Measurements from ENCODE around the gene PRKN. TPM values are rescaled to one million over a fixed set of nuclear protein-coding genes. Genes with fewer than 3 reads are reported as not detected.

Gene PRKN
- total RNA-seq, 1 donor from 2014 or later: 2.6 TPM

GRCh38 chr6:161750686-161751085, 976.9 kb downstream of the PRKN start:
- H3K36me3 ChIP-seq: no peaks in the 10 kb centered on the region
- no peak for DNase-seq (ENCODE audit: low spot score in 2 of 2)
- intact Hi-C loops (cut with DNase I): no loop called here
- no peak for TF ChIP-seq CTCF (IDR thresholded peaks at IDR 0.05)
- no peaks in the 10 kb centered on the region for H3K4me1 ChIP-seq
- H3K27ac ChIP-seq: no peak overlapping the region
- no peak overlapping the region for H3K4me3 ChIP-seq
- H3K27me3 ChIP-seq: no peaks in the 10 kb centered on the region
- no peaks in the 10 kb centered on the region for H3K9me3 ChIP-seq

DNA sequence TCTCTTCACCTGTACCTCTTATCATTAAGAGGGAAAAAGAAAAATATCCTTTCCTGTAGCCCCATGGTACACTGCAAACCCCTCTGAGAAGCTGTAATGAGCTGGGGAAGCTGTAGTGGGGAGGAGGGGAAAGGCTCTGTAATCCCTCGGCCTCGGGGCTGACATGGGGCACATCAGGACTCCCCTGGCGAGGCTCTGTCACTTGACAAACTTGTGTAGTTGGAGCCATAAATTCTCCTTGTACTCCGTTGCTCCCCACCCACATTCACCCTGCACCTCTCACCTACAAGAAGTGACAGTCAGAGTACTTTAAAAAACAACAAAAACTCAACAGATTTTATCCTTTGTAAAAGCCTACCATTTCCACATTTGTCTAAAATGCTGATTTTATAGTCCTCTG, 978.0 kb downstream of the PRKN start:
- H3K9me3 ChIP-seq: no peaks in the 10 kb centered on the region
- no peak for TF ChIP-seq CTCF (IDR thresholded peaks at IDR 0.05)
- DNase-seq (ENCODE audit: low spot score in 2 of 2): no peak
- H3K4me3 ChIP-seq: no peak overlapping the region
- no peaks in the 10 kb centered on the region for H3K27me3 ChIP-seq
- intact Hi-C loops (cut with DNase I): no loop called here
- no peak overlapping the region for H3K27ac ChIP-seq
- H3K4me1 ChIP-seq: no peaks in the 10 kb centered on the region
- H3K36me3 ChIP-seq: no peaks in the 10 kb centered on the region

- H3K27ac ChIP-seq: no peak overlapping the region
- peak in 1 of 3 experiments; percentile 16 for TF ChIP-seq CTCF (IDR thresholded peaks at IDR 0.05)
- no peaks in the 10 kb centered on the region for H3K36me3 ChIP-seq
- no peaks in the 10 kb centered on the region for H3K4me1 ChIP-seq
- no peaks in the 10 kb centered on the region for H3K27me3 ChIP-seq
- intact Hi-C loops (cut with DNase I): no loop called here
- no peak for DNase-seq (ENCODE audit: low spot score in 2 of 2)
- no peak overlapping the region for H3K4me3 ChIP-seq
- H3K9me3 ChIP-seq: no peaks in the 10 kb centered on the region
Measured at GRCh38 chr6:161748535-161749416, 978.8 kb downstream of the PRKN start.

DNA sequence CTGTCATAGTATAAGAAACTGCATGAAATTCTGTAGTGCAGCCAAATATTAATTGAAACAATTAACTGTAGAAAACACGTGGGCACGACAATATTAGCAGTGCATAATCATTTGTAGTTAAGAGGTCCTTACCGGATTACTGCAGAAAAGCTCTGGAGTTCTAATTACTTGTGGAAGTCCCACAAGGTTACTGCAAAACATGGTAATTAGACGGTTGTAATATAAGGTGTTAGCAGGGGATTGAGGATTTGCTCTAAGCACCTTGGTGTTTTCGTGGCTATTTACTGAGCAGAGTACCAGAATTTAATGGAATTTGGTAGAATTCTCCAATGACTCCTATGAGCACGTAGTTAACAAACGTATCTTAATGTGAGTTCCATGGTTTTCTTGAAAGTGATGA, 980.1 kb downstream of the PRKN start:
- no peak for DNase-seq (ENCODE audit: low spot score in 2 of 2)
- intact Hi-C loops (cut with DNase I): no loop called here
- TF ChIP-seq CTCF (IDR thresholded peaks at IDR 0.05): no peak
- Histone ChIP-seq H3K27ac (no peak overlapping the region), H3K4me3 (no peak overlapping the region), H3K36me3 (no peaks in the 10 kb centered on the region), H3K4me1 (no peaks in the 10 kb centered on the region), H3K27me3 (no peaks in the 10 kb centered on the region), H3K9me3 (no peaks in the 10 kb centered on the region)

- intact Hi-C loops (cut with DNase I): no loop called here
- TF ChIP-seq CTCF (IDR thresholded peaks at IDR 0.05): no peak
Measured at GRCh38 chr6:161745594-161746141, 981.9 kb downstream of the PRKN start.

More at GRCh38 chr6:161745594-161746141, 981.9 kb downstream of the PRKN start:
- Histone ChIP-seq H3K27ac (no peak overlapping the region), H3K4me1 (no peaks in the 10 kb centered on the region), H3K4me3 (no peak overlapping the region), H3K36me3 (no peaks in the 10 kb centered on the region), H3K9me3 (no peaks in the 10 kb centered on the region), H3K27me3 (no peaks in the 10 kb centered on the region)
- DNase-seq (ENCODE audit: low spot score in 2 of 2): no peak
